Measurements from ENCODE around the gene SPRED3. TPM values are rescaled to one million over a fixed set of nuclear protein-coding genes. Genes with fewer than 3 reads are reported as not detected.

SPRED3 gene
- total RNA-seq, 4 donors from 2014 or later = 0.14 to 3.0 (median 0.48) TPM; not detected in 1

DNA sequence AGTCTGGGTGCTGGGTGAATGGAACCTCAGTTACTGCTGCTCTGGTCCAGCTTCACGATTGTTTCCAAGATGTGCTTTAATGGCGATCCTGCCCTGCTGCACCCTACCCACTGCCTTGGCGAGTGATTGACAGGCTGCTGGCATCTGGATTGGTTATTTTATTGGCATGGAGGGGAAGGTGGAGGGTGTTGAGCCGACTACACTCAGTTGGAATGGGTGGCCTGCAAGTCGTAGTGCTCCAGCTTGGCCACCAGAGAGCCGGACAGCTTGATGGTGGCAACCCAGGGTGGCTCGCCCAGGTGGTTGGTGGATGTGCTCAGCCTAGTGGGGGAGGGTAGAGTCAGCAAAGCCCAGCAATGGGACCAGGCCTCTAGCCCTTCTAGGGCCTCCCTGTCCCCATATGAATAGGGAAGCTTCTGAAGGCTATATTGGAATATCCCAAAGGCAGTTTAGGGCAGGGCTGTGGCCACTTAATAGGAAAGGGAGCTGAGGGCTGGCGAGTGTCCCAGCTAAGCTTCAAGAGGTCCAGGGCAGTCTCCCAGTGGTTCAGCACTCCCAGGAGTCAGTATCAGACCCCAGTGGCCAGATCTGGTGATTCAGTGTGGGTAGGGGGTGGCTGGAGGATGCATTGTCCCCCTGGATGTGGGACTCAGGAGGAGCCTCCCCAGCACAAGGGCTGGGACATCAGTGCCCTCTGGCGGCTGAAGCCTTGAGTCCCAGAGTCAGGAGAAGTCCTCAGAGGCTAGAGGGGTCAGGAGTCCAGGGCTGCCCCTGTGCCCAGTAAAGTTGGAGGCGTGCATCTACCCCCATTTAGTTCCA lies 4.1 kb upstream of the SPRED3 start:
- peaks cover 36% of the 10 kb centered on the region for H3K27me3 ChIP-seq
- peaks cover 0 to 29% (median 14%) of the 10 kb centered on the region in 4 donors for H3K36me3 ChIP-seq
- DNase-seq = no peak
- H3K4me3 ChIP-seq = no peak overlapping the region
- H3K4me1 ChIP-seq = peaks cover 8 to 36% (median 33%) of the 10 kb centered on the region in 4 donors
- WGBS, 2 donors (ENCODE audit: low coverage in 1 of 2) = 90% methylated on average over 10 of the region's 10 CpGs; no CpG with 5 or more reads in 1 of the 2 donors
- in situ Hi-C loops (cut with MboI; ENCODE audit: low pct_ligation_motif_present in 1 of 4, low pct_unique_long_range_greater_than_20kb in 1 of 4, low sequenced_read_pairs in 3 of 4) = no loop called here
- intact Hi-C loops (cut with DNase I; ENCODE audit: low total_unique reads) = no loop called here
- H3K9me3 ChIP-seq = no peaks in the 10 kb centered on the region
- TF ChIP-seq POLR2AphosphoS5 (IDR thresholded peaks at IDR 0.05) = no peak
- TF ChIP-seq, protein P1, sequence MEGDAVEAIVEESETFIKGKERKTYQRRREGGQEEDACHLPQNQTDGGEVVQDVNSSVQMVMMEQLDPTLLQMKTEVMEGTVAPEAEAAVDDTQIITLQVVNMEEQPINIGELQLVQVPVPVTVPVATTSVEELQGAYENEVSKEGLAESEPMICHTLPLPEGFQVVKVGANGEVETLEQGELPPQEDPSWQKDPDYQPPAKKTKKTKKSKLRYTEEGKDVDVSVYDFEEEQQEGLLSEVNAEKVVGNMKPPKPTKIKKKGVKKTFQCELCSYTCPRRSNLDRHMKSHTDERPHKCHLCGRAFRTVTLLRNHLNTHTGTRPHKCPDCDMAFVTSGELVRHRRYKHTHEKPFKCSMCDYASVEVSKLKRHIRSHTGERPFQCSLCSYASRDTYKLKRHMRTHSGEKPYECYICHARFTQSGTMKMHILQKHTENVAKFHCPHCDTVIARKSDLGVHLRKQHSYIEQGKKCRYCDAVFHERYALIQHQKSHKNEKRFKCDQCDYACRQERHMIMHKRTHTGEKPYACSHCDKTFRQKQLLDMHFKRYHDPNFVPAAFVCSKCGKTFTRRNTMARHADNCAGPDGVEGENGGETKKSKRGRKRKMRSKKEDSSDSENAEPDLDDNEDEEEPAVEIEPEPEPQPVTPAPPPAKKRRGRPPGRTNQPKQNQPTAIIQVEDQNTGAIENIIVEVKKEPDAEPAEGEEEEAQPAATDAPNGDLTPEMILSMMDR (IDR thresholded peaks at IDR 0.05) = no peak
- TF ChIP-seq POLR2A (IDR thresholded peaks at IDR 0.05) = no peak
- no peak for TF ChIP-seq EP300 (IDR thresholded peaks at IDR 0.05; ENCODE audit: low read depth)
- H3K27ac ChIP-seq = no peak overlapping the region

DNA sequence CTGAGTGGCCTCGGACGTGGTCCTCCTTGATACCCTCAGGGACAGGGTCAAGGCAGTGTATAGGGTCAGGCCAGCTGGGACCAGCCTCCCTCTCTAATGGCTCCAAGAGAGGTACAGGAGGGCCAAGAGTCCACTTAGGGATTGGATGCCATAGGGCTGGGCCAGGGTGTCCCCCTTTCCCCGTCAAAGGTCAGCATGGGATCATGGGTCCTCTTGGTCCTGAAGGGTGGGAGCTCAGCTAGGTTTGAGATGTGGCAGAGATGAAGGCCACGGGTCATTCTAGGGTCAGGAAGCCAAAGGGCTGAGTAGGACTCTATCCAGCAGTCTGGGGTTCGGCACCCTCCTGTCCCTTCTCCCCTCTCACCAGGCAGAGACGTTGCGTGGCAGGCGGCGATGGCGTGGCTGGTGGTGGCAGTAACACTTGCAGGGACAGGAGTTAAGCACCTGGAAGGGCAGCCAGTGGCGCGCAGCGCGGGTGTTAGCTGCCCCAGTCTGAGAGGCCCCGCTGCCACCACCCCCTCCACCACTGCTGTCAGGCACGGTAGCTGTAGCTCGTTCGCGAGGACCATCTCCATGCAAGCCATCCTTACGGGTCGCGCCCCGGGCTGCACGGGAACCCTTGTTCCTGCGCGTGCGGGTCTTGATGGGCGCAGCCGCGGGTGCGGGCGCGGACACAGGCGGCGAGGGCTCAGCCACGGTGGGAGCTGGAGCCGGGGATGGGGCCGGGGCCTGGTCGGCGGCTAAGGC lies 3.3 kb upstream of the SPRED3 start:
- peaks cover 43% of the 10 kb centered on the region for H3K27me3 ChIP-seq
- no peaks in the 10 kb centered on the region for H3K9me3 ChIP-seq
- no peak for DNase-seq
- H3K4me1 ChIP-seq = peaks cover 8 to 36% (median 34%) of the 10 kb centered on the region in 4 donors
- H3K27ac ChIP-seq = no peak overlapping the region
- 92% methylated on average over 39 of the region's 40 CpGs; no CpG with 5 or more reads in 1 of the 2 donors for WGBS, 2 donors (ENCODE audit: low coverage in 1 of 2)
- in situ Hi-C loops (cut with MboI; ENCODE audit: low pct_ligation_motif_present in 1 of 4, low pct_unique_long_range_greater_than_20kb in 1 of 4, low sequenced_read_pairs in 3 of 4) (no loop called here), intact Hi-C loops (cut with DNase I; ENCODE audit: low total_unique reads) (no loop called here)
- H3K4me3 ChIP-seq = no peak overlapping the region
- peaks cover 0 to 29% (median 14%) of the 10 kb centered on the region in 4 donors for H3K36me3 ChIP-seq
- TF ChIP-seq, protein P1 (IDR thresholded peaks at IDR 0.05) = no peak
- TF ChIP-seq POLR2A (IDR thresholded peaks at IDR 0.05) = no peak
- TF ChIP-seq EP300 (IDR thresholded peaks at IDR 0.05; ENCODE audit: low read depth) = no peak

DNA sequence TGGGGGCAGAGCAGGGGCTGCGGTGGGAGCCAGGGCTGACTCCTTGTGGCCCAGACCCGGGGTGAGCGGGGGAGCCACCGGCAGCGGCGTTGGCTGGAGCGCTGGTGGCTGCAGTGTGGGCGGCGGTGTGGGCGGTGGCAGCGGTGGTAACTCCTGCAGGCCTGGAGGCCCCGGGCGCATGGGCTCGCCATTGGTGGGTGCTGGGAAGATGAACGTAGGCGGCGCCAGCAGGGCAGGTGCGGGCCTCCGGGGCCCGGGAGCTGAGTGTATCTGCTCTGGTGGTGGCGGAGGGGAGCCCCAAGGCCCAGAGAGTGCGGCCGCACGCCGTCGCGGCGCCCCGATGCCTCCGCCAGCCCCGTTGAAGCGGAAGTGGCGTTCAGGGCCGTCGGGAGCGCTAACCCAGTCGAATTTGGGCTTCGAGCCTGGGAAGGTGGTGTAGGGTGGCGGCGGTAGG lies 2.7 kb upstream of the SPRED3 start:
- Histone ChIP-seq H3K4me1 (peaks cover 8 to 36% (median 34%) of the 10 kb centered on the region in 4 donors), H3K36me3 (peaks cover 0 to 27% (median 12%) of the 10 kb centered on the region in 4 donors), H3K27ac (no peak overlapping the region), H3K4me3 (no peak overlapping the region), H3K27me3 (peaks cover 47% of the 10 kb centered on the region), H3K9me3 (no peaks in the 10 kb centered on the region)
- TF ChIP-seq EP300 (IDR thresholded peaks at IDR 0.05; ENCODE audit: low read depth) (no peak), POLR2A (IDR thresholded peaks at IDR 0.05) (no peak), POLR2AphosphoS5 (IDR thresholded peaks at IDR 0.05) (no peak)
- TF ChIP-seq, protein P1 (IDR thresholded peaks at IDR 0.05) = no peak
- in situ Hi-C loops (cut with MboI; ENCODE audit: low pct_ligation_motif_present in 1 of 4, low pct_unique_long_range_greater_than_20kb in 1 of 4, low sequenced_read_pairs in 3 of 4) (no loop called here), intact Hi-C loops (cut with DNase I; ENCODE audit: low total_unique reads) (no loop called here)
- no peak for DNase-seq
- 64% methylated on average over 38 of the region's 40 CpGs; no CpG with 5 or more reads in 1 of the 2 donors for WGBS, 2 donors (ENCODE audit: low coverage in 1 of 2)

Measured in transverse colon (tissue), 4 donors.